Measurements from ENCODE around the gene ZG16. TPM values are rescaled to one million over a fixed set of nuclear protein-coding genes. Genes with fewer than 3 reads are reported as not detected.

Gene ZG16
- total and polyA plus RNA-seq, 12 donors = 0.01 TPM; not detected in 11

DNA sequence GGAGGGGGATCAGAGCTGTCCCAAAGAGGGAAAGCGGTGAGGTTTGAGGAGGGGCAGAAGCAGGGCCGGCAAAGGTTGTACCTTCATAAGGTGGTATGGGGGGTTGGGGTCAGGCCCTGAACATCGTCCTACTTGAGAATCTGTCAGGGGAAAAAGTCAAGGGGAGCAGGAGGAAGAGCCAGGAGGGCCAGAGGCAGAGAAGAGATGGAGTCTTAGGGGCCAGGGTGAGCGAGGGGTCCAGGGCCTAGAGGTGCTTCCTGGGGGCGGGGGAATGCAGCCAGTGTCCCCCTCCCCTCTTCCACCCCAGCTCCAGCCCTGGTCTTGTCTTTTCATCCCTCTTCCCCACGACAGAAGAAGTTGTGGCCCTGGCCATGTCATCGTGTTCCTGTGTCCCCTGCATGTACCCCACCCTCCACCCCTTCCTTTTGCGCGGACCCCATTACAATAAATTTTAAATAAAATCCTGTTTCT is 32.7 kb downstream of the ZG16 start:
- DNase-seq = no peak
- H3K9me3 ChIP-seq = no peaks in the 10 kb centered on the region
- ATAC-seq = no peak
- intact Hi-C loops (cut with DNase I) = loop anchor here in 5 of 10 donors (5.0 to 10.0 kb wide), 5 partner anchors 37 to 844 kb away; partner anchors contain the start of genes FBRS (in 1 of the 5), HIRIP3 (in 1 of the 5), INO80E (in 1 of the 5) and PRR14 (in 1 of the 5)
- H3K4me1 ChIP-seq = peaks cover 32 to 80% (median 72%) of the 10 kb centered on the region in 9 donors
- peaks cover 0 to 16% (median 0%) of the 10 kb centered on the region in 7 donors for H3K27me3 ChIP-seq
- TF ChIP-seq, protein P1, sequence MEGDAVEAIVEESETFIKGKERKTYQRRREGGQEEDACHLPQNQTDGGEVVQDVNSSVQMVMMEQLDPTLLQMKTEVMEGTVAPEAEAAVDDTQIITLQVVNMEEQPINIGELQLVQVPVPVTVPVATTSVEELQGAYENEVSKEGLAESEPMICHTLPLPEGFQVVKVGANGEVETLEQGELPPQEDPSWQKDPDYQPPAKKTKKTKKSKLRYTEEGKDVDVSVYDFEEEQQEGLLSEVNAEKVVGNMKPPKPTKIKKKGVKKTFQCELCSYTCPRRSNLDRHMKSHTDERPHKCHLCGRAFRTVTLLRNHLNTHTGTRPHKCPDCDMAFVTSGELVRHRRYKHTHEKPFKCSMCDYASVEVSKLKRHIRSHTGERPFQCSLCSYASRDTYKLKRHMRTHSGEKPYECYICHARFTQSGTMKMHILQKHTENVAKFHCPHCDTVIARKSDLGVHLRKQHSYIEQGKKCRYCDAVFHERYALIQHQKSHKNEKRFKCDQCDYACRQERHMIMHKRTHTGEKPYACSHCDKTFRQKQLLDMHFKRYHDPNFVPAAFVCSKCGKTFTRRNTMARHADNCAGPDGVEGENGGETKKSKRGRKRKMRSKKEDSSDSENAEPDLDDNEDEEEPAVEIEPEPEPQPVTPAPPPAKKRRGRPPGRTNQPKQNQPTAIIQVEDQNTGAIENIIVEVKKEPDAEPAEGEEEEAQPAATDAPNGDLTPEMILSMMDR (IDR thresholded peaks at IDR 0.05) = no peak
- peak overlapping the region in 6 of 10 donors; percentile 61 to 73 (median 66) for H3K4me3 ChIP-seq
- peak overlapping the region in 9 of 10 donors; percentile 86 to 97 (median 92) for H3K27ac ChIP-seq
- WGBS, 2 donors = 17 to 23% methylated on average over 9 of the region's 9 CpGs
- H3K36me3 ChIP-seq = peaks cover 0 to 22% (median 14%) of the 10 kb centered on the region in 9 donors

DNA sequence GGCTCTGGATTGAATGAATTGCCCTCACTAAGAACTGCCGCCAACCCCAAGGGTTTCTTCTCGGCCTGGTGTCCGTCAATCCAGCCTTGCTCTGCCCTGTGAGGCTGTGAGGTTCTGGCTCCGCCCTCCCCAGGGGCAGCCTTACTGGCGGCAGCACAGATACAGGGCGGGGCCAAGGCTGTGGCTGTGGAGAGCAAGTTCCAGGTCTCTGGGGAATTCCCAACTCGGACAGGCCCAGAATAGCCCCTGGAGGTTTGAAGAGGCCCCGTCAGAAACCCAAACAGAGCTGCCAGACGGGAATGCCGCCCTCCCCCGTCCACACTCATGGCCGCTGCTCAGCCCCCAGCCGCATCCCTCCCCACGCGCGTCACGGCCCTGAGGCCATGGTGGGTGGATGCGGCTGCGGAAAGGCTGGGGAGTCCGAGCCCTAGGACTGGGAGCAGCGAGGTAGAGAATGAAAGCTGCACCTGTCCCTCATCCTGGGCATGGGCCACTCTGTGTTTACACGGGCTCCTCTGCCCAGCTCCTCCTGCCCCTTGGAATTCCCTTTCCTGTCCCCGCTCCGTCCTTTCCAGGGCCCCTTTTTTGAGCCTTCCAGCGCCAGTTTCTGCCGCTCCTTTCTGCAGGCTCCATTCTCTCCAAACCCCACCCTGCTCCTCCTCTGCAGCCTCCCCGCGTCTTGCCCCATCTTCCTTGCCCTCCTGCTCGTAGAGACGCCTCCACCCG is 33.3 kb downstream of the ZG16 start:
- WGBS, 2 donors = 0 to 1% methylated on average over 31 of the region's 31 CpGs
- H3K27ac ChIP-seq = peak overlapping the region; percentile 86 to 97 (median 91)
- peak; percentile 69 to 84 (median 76) for ATAC-seq
- peak overlapping the region; percentile 36 to 73 (median 64) for H3K4me3 ChIP-seq
- H3K27me3 ChIP-seq = peaks cover 0 to 16% (median 0%) of the 10 kb centered on the region in 7 donors
- TF ChIP-seq, protein P1 (IDR thresholded peaks at IDR 0.05) = peak in 1 of 9 donors; percentile 14
- H3K9me3 ChIP-seq = no peaks in the 10 kb centered on the region
- peak; percentile 96 to 97 for DNase-seq
- H3K36me3 ChIP-seq = peaks cover 0 to 22% (median 14%) of the 10 kb centered on the region in 9 donors
- peaks cover 32 to 81% (median 72%) of the 10 kb centered on the region in 9 donors for H3K4me1 ChIP-seq
- intact Hi-C loops (cut with DNase I) = loop anchor here in 5 of 10 donors (5.0 to 10.0 kb wide), 5 partner anchors 36 to 843 kb away; partner anchors contain the start of genes FBRS (in 1 of the 5), HIRIP3 (in 1 of the 5), INO80E (in 1 of the 5) and PRR14 (in 1 of the 5)

DNA sequence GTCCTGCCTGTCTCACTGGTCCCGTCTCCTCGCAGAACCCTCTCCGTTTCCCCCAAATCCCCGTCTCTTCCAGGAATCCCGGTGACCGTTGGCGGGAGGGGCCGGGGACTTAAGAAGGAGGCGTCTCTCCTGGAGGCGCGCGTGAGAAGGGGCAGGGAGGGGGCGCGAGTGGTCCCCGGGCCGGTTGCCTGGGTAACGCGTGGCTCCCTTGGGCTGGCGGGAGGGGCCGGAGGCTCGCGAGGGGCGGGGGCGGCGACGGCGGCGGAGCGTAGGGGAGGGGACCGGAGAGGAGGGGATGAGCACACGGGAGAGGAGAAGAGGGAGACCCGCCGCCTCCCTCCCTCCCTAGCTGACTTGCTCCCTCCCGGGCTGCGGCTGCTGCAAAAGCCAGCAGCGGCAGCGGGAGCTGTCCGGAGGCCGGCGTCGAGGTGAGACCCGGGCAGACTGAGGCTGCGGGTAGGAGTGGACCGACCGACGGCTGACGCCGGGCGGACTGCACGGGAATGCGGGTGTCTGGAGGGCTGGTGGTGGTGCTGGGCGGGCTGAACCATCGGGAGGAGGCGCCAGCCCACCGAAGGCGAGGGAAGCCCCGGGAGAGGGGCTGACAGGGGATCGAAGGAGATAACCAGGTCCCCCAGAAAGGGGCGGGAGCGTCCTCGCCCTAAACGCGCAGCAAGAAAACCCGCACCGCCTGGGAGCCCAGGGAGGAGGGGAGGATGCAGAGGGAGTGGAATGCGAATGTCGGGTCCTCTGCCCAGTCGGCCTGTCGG is 34.0 kb downstream of the ZG16 start, which contains the start of gene PRRT2:
Gene PRRT2, plus strand, starts transcription at position 298 of the 770 bp plus-strand sequence. CDS start 862 bp downstream, outside the sequence.
- Histone ChIP-seq H3K27me3 (peaks cover 0 to 16% (median 0%) of the 10 kb centered on the region in 7 donors), H3K36me3 (peaks cover 0 to 22% (median 14%) of the 10 kb centered on the region in 9 donors), H3K27ac (peak within 1 kb of the TSS; percentile 86 to 97 (median 91)), H3K9me3 (no peaks in the 10 kb centered on the region), H3K4me3 (peak within 1 kb of the TSS; percentile 36 to 73 (median 64)), H3K4me1 (peaks cover 32 to 86% (median 76%) of the 10 kb centered on the region in 9 donors)
- DNase-seq = peak; percentile 68 to 77
- peak in 3 of 8 donors; percentile 1 to 5 (median 3) for ATAC-seq
- TF ChIP-seq, protein P1 (IDR thresholded peaks at IDR 0.05) = no peak
- intact Hi-C loops (cut with DNase I) = loop anchor here in 5 of 10 donors (5.0 to 10.0 kb wide), 5 partner anchors 35 to 843 kb away; partner anchors contain the start of genes FBRS (in 1 of the 5), HIRIP3 (in 1 of the 5), INO80E (in 1 of the 5) and PRR14 (in 1 of the 5)
- WGBS, 2 donors = 3 to 4% methylated on average over 64 to 69 of the region's 69 CpGs
